Keratinocyte (primary cell): ENCODE results near the gene CACNA2D2. TPM values are rescaled to one million over a fixed set of nuclear protein-coding genes. Genes with fewer than 3 reads are reported as not detected.

Experiments used
- DNase-seq: peaks from one replicate; pipeline ENCODE4 v3.0.0-alpha.2; 2011; ENCODE audit warnings: low read depth, missing footprints, low spot score
- FAIRE-seq: peaks from 2 replicates; lab custom pipeline; 2011; peaks lifted over from hg19 to GRCh38; lab: Jason Lieb, UNC
- H2AFZ ChIP-seq: 2 replicates; pipeline ENCODE4 v1.6.0; 2012; ENCODE audit warnings: low read length, control low read depth, inconsistent platforms; ENCODE audit not compliant: control insufficient read depth
- H3K27ac ChIP-seq: 2 replicates; pipeline ENCODE4 v1.5.1; 2011; ENCODE audit warnings: low read length; ENCODE audit not compliant: control insufficient read depth, insufficient read depth
- H3K27me3 ChIP-seq: 3 replicates; pipeline ENCODE4 v1.6.0; 2011; ENCODE audit warnings: low read length; ENCODE audit not compliant: control insufficient read depth, insufficient read depth; ENCODE audit errors: extremely low read depth
- H3K36me3 ChIP-seq, 2 experiments: 2 replicates in 1 of 2; 3 replicates in 1 of 2; pipeline ENCODE4 v1.5.1; 2011; ENCODE audit warnings: low read length in 2 of 2, mild to moderate bottlenecking in 1 of 2; ENCODE audit not compliant: control insufficient read depth in 2 of 2, insufficient read depth in 2 of 2; ENCODE audit errors: extremely low read depth in 1 of 2
- H3K4me1 ChIP-seq: 3 replicates; pipeline ENCODE4 v1.5.1; 2011; ENCODE audit warnings: low read length; ENCODE audit not compliant: control insufficient read depth, insufficient read depth; ENCODE audit errors: extremely low read depth
- H3K4me2 ChIP-seq: 3 replicates; pipeline ENCODE4 v1.6.0; 2011; ENCODE audit warnings: low read depth, low read length; ENCODE audit not compliant: control insufficient read depth, insufficient read depth; ENCODE audit errors: extremely low read depth
- H3K4me3 ChIP-seq, 3 experiments: fragments of 200-600 bp in 1 of 3; sonication (generic) in 1 of 3; 2 replicates in 2 of 3; 3 replicates in 1 of 3; pipeline ENCODE4 v1.5.1; 2011 to 2016; ENCODE audit warnings: low read length in 3 of 3, mild to moderate bottlenecking in 3 of 3, control low read depth in 2 of 3, inconsistent platforms in 1 of 3, low read depth in 1 of 3, mixed read lengths in 1 of 3, mixed run types in 1 of 3, moderate library complexity in 1 of 3; ENCODE audit not compliant: control insufficient read depth in 2 of 3, insufficient read depth in 2 of 3; ENCODE audit errors: extremely low read depth in 1 of 3
- H3K79me2 ChIP-seq: 2 replicates; pipeline ENCODE4 v1.6.0; 2012; ENCODE audit warnings: low read length; ENCODE audit not compliant: control insufficient read depth, insufficient read depth
- H3K9ac ChIP-seq: 3 replicates; pipeline ENCODE4 v1.6.0; 2011; ENCODE audit warnings: low read length; ENCODE audit not compliant: control insufficient read depth, insufficient read depth; ENCODE audit errors: extremely low read depth
- H3K9me1 ChIP-seq: 3 replicates; pipeline ENCODE4 v1.6.0; 2011; ENCODE audit warnings: low read length; ENCODE audit not compliant: control insufficient read depth, insufficient read depth; ENCODE audit errors: extremely low read depth
- H3K9me3 ChIP-seq: 2 replicates; pipeline ENCODE4 v1.5.1; 2012; ENCODE audit warnings: low read depth, low read length; ENCODE audit not compliant: control insufficient read depth
- H4K20me1 ChIP-seq: 3 replicates; pipeline ENCODE4 v1.6.0; 2011; ENCODE audit warnings: low read length; ENCODE audit not compliant: control insufficient read depth, insufficient read depth; ENCODE audit errors: extremely low read depth
- CTCF ChIP-seq, 3 experiments: IDR thresholded peaks in 1 of 3; conservative IDR thresholded peaks in 1 of 3; optimal IDR thresholded peaks in 1 of 3; 2 replicates in 2 of 3; 3 replicates in 1 of 3; pipeline versions ENCODE3 to v1.5.1; 2011; ENCODE audit warnings: low read length in 3 of 3, mild to moderate bottlenecking in 3 of 3, moderate library complexity in 2 of 3, control low read depth in 1 of 3, inconsistent platforms in 1 of 3; ENCODE audit not compliant: insufficient read depth in 2 of 3; ENCODE audit errors: extremely low read depth in 1 of 3
- EZH2 ChIP-seq: IDR thresholded peaks from one replicate; pipeline ENCODE4 v1.6.1; 2012; ENCODE audit warnings: inconsistent platforms, mild to moderate bottlenecking, low read length, moderate library complexity
- dilution Hi-C: fragments of 300-500 bp; cut with MboI; formaldehyde crosslinking; loops from one replicate; pipeline ENCODE4 v1.7.0; 2020; ENCODE audit warnings: low sequenced_read_pairs; ENCODE audit not compliant: extremely low pct_ligation_motif_present
- polyA plus RNA-seq, 5 experiments: library from polyadenylated mRNA; depleted of rRNA in 3 of 5; stranded (reverse) in 3 of 5; stranded (forward) in 1 of 5; unstranded in 1 of 5; fragments of >200 nt; gene quantifications; 1 replicate in 1 of 5; 2 replicates in 3 of 5; 3 replicates in 1 of 5; pipeline versions ENCODE4 v1.2.1 to v1.2.3, GENCODE V29; 2011 to 2012; ENCODE audit warnings: missing spikeins in 2 of 5, low read depth in 1 of 5, low replicate concordance in 1 of 5

CACNA2D2 gene
- polyA plus RNA-seq, 1 donor (not counting 4 experiments of a cell fraction or from before 2014, with no cell fraction given) = 0.04 TPM

- Histone ChIP-seq H3K4me2 (no peak overlapping the region), H3K9me1 (no peaks in the 10 kb centered on the region), H2AFZ (no peak overlapping the region), H4K20me1 (no peaks in the 10 kb centered on the region), H3K9ac (no peak overlapping the region), H3K9me3 (no peaks in the 10 kb centered on the region), H3K79me2 (no peaks in the 10 kb centered on the region), H3K36me3 (no peaks in the 10 kb centered on the region), H3K4me1 (no peaks in the 10 kb centered on the region), H3K27ac (no peak overlapping the region), H3K27me3 (peaks cover 37% of the 10 kb centered on the region), H3K4me3 (no peak overlapping the region)
- DNase-seq = no peak
- TF ChIP-seq EZH2 (no peak), CTCF (optimal IDR thresholded peaks at IDR 0.05 in 1 of 3, IDR thresholded peaks at IDR 0.05 in 1 of 3, conservative IDR thresholded peaks at IDR 0.05 in 1 of 3; ENCODE audit: extremely low read depth in 1 of 3, insufficient read depth in 2 of 3, low read length in 3 of 3) (no peak)
- FAIRE-seq = no peak
- dilution Hi-C loops = no loop called here
Observed at GRCh38 chr3:50506169-50506568, 2.7 kb upstream of the CACNA2D2 start.

GRCh38 chr3:50504681-50505080 is 1.2 kb upstream of the CACNA2D2 start:
- Histone ChIP-seq H2AFZ (no peak overlapping the region), H3K4me3 (no peak overlapping the region), H3K36me3 (no peaks in the 10 kb centered on the region), H3K27ac (no peak overlapping the region), H4K20me1 (no peaks in the 10 kb centered on the region), H3K79me2 (no peaks in the 10 kb centered on the region), H3K4me1 (no peaks in the 10 kb centered on the region), H3K9ac (no peak overlapping the region), H3K4me2 (no peak overlapping the region), H3K9me1 (no peaks in the 10 kb centered on the region), H3K27me3 (peaks cover 46% of the 10 kb centered on the region), H3K9me3 (no peaks in the 10 kb centered on the region)
- dilution Hi-C loops = no loop called here
- DNase-seq (no peak), FAIRE-seq (no peak)
- TF ChIP-seq EZH2 (no peak), CTCF (optimal IDR thresholded peaks at IDR 0.05 in 1 of 3, IDR thresholded peaks at IDR 0.05 in 1 of 3, conservative IDR thresholded peaks at IDR 0.05 in 1 of 3; ENCODE audit: extremely low read depth in 1 of 3, insufficient read depth in 2 of 3, low read length in 3 of 3) (no peak)
